SU-DHL-6 (cell line): ENCODE measurements around the gene SKAP2.

ENCODE experiments used
- H2AFZ ChIP-seq: fragments of 200-600 bp; sonication (generic); 2 replicates; pipeline ENCODE4 v1.6.1; 2014; ENCODE audit warnings: low read depth, mild to moderate bottlenecking, moderate library complexity, mixed read lengths, antibody characterized with exemption, low read length; ENCODE audit not compliant: severe bottlenecking
- H3F3A ChIP-seq: fragments of 200-600 bp; shearing (Covaris generic); 2 replicates; pipeline ENCODE4 v1.6.0; 2016; ENCODE audit warnings: antibody characterized with exemption, mild to moderate bottlenecking; ENCODE audit not compliant: insufficient read depth
- H3K27ac ChIP-seq: fragments of 200-600 bp; sonication (generic); 2 replicates; pipeline ENCODE4 v1.5.1; 2016; ENCODE audit warnings: low read depth, mild to moderate bottlenecking, low read length, moderate library complexity, mixed read lengths
- H3K27me3 ChIP-seq: fragments of 200-600 bp; sonication (generic), shearing (Covaris generic); 2 replicates; pipeline ENCODE4 v1.6.0; 2014; ENCODE audit warnings: mild to moderate bottlenecking, low read length
- H3K36me3 ChIP-seq: fragments of 200-600 bp; sonication (generic); 2 replicates; pipeline ENCODE4 v1.6.1; 2014; ENCODE audit warnings: mild to moderate bottlenecking, low read length, mixed read lengths
- H3K4me2 ChIP-seq: fragments of 300-600, 200-600 bp; shearing (Covaris generic), sonication (generic); 2 replicates; pipeline ENCODE4 v1.6.0; 2014; ENCODE audit warnings: low read length, low read depth, mild to moderate bottlenecking; ENCODE audit not compliant: poor library complexity, severe bottlenecking
- H3K4me3 ChIP-seq: fragments of 200-600 bp; sonication (generic); 2 replicates; pipeline ENCODE4 v1.5.1; 2014; ENCODE audit warnings: antibody characterized with exemption, low read length, mild to moderate bottlenecking, mixed read lengths; ENCODE audit not compliant: insufficient read depth, poor library complexity, severe bottlenecking
- H3K79me2 ChIP-seq: fragments of 200-600 bp; sonication (generic); 2 replicates; pipeline ENCODE4 v1.6.1; 2014; ENCODE audit warnings: mild to moderate bottlenecking, low read length, moderate library complexity; ENCODE audit not compliant: insufficient read depth
- H3K9ac ChIP-seq: fragments of 200-600 bp; sonication (generic); 2 replicates; pipeline ENCODE4 v1.7.0; 2014; ENCODE audit warnings: mild to moderate bottlenecking, low read length
- H3K9me2 ChIP-seq: fragments of 200-600 bp; sonication (generic); replicated peaks from 2 replicates; pipeline ENCODE4 v1.6.1; 2014; ENCODE audit warnings: low read length; ENCODE audit not compliant: insufficient read depth
- H3K9me3 ChIP-seq: fragments of 200-600 bp; sonication (generic); 2 replicates; pipeline ENCODE4 v1.6.1; 2014; ENCODE audit warnings: low read length, mixed read lengths; ENCODE audit not compliant: insufficient read depth
- H4K20me1 ChIP-seq: fragments of 200-600 bp; sonication (generic); 2 replicates; pipeline ENCODE4 v1.6.1; 2014; ENCODE audit warnings: low read depth, mild to moderate bottlenecking, antibody characterized with exemption, low read length, moderate library complexity, mixed read lengths
- EZH2phosphoT487 ChIP-seq: fragments of 200-600 bp; sonication (generic), shearing (Covaris generic); conservative IDR thresholded peaks from 2 replicates; pipeline ENCODE4 v1.6.1; 2018; ENCODE audit warnings: mild to moderate bottlenecking, antibody characterized with exemption, low read length, moderate library complexity, mixed read lengths
- TF ChIP-seq, protein P1 (sequence below): fragments of 200-600 bp; sonication (generic); IDR thresholded peaks from one replicate; pipeline ENCODE4 v1.5.1; 2017; ENCODE audit warnings: antibody characterized with exemption, mild to moderate bottlenecking, low read length, moderate library complexity; ENCODE audit not compliant: insufficient read depth, poor library complexity, severe bottlenecking

Gene SKAP2

DNA sequence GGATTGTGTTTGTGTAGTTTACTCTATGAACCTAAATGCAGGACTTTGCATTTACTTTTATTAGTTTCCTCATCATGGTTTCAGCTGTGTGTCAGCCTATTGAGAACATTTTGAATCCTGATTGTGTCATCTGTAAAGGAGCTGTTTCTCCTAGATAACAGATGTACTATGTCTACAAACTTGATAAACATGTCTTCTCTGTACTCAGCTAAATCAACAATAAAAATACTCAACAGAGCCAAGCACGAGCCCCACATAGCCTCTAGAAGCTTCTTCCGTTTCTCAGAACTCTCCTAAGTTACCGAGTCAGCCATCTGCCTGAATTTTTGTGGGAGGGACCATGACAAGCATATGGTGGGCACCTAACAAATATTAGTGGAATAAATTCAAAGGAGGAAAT is 234.7 kb downstream of the SKAP2 start:
- H2AFZ ChIP-seq, result no peak overlapping the region
- no peaks in the 10 kb centered on the region for H3F3A ChIP-seq
- H3K9me2 ChIP-seq, result no peaks in the 10 kb centered on the region
- H3K27me3 ChIP-seq, result no peaks in the 10 kb centered on the region
- no peak overlapping the region for H3K4me2 ChIP-seq
- no peak overlapping the region for H3K4me3 ChIP-seq
- no peaks in the 10 kb centered on the region for H3K9me3 ChIP-seq
- H3K9ac ChIP-seq, result no peak overlapping the region
- no peaks in the 10 kb centered on the region for H3K36me3 ChIP-seq
- no peaks in the 10 kb centered on the region for H4K20me1 ChIP-seq
- TF ChIP-seq, protein P1, sequence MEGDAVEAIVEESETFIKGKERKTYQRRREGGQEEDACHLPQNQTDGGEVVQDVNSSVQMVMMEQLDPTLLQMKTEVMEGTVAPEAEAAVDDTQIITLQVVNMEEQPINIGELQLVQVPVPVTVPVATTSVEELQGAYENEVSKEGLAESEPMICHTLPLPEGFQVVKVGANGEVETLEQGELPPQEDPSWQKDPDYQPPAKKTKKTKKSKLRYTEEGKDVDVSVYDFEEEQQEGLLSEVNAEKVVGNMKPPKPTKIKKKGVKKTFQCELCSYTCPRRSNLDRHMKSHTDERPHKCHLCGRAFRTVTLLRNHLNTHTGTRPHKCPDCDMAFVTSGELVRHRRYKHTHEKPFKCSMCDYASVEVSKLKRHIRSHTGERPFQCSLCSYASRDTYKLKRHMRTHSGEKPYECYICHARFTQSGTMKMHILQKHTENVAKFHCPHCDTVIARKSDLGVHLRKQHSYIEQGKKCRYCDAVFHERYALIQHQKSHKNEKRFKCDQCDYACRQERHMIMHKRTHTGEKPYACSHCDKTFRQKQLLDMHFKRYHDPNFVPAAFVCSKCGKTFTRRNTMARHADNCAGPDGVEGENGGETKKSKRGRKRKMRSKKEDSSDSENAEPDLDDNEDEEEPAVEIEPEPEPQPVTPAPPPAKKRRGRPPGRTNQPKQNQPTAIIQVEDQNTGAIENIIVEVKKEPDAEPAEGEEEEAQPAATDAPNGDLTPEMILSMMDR, result no peak
- TF ChIP-seq EZH2phosphoT487, result no peak
- no peaks in the 10 kb centered on the region for H3K79me2 ChIP-seq
- no peak overlapping the region for H3K27ac ChIP-seq

DNA sequence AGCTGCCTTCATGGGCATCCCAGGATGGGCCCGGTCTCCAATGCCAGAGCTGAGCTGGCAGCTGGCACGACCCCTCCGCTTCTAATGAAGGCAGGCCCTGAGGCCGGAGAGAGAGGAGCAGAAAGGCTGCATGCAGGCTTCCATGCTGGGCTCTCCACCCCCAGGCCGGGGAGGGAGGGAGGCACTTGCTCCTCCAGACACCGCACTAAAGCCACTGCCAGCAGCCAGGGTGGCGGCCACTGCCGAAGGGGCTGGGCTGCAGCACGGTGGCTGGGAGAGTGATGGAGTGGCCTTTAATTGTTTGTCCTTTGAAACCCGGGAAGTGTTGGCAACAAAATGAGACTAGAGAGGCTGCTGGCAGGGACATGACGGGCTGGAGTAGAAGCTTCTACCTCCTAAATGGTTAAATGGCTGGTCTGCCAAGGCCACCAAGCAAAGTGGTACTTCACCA is 236.5 kb downstream of the SKAP2 start:
- Histone ChIP-seq H3K27ac (no peak overlapping the region), H3K4me3 (no peak overlapping the region), H3F3A (no peaks in the 10 kb centered on the region), H2AFZ (no peak overlapping the region), H3K9me2 (no peaks in the 10 kb centered on the region), H3K27me3 (no peaks in the 10 kb centered on the region), H3K9me3 (no peaks in the 10 kb centered on the region), H3K79me2 (no peaks in the 10 kb centered on the region), H3K9ac (no peak overlapping the region), H3K4me2 (no peak overlapping the region), H4K20me1 (no peaks in the 10 kb centered on the region), H3K36me3 (no peaks in the 10 kb centered on the region)
- no peak for TF ChIP-seq EZH2phosphoT487
- TF ChIP-seq, protein P1, result no peak

DNA sequence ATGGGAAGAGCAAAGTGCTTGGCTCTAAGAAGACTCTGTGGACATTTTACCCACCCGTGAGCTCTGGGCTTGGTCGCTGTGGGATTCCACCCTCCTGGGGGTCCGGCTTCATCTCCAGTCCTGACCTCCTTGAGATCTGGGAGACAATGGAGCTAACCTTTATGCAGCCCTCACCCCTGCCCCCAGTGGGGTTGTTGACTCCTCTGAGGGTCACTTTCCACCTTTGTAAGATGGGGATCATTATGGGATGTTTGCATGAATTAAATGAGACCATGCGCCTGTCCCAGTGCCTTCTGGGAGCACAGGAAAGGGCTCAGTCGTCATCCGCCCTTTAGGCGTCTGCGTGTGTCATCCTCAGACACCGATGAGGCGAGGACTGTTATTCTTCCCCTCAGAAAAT is 237.2 kb downstream of the SKAP2 start:
- Histone ChIP-seq H3K4me2 (no peak overlapping the region), H3K4me3 (no peak overlapping the region), H3K79me2 (no peaks in the 10 kb centered on the region), H3K27me3 (no peaks in the 10 kb centered on the region), H2AFZ (no peak overlapping the region), H4K20me1 (no peaks in the 10 kb centered on the region), H3K9ac (no peak overlapping the region), H3K27ac (no peak overlapping the region), H3K36me3 (no peaks in the 10 kb centered on the region), H3K9me2 (no peaks in the 10 kb centered on the region), H3K9me3 (no peaks in the 10 kb centered on the region), H3F3A (no peaks in the 10 kb centered on the region)
- no peak for TF ChIP-seq EZH2phosphoT487
- TF ChIP-seq, protein P1, result no peak

DNA sequence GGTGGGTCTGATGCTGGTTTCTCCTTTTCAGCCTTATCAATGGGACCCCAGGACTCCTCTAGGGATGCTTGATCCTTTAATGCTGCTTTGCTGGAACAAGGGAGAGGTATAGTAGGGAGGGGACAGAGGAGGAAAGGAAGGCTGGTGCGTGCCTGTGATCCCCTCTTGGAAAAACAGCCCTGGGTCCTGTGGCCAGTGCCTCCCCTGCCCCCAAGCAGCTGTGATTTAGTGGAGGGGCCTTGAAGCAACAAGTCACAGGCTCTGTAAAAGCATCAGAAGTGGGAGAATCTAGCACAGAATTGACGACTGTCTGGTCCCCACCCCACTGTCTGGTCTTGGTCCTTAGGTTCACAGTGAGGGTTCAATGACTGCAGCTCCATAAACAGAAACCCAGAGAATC is 237.7 kb downstream of the SKAP2 start:
- Histone ChIP-seq H3K36me3 (no peaks in the 10 kb centered on the region), H3K9me2 (no peaks in the 10 kb centered on the region), H3F3A (no peaks in the 10 kb centered on the region), H3K9ac (no peak overlapping the region), H3K9me3 (no peaks in the 10 kb centered on the region), H2AFZ (no peak overlapping the region), H3K27ac (no peak overlapping the region), H3K4me2 (no peak overlapping the region), H4K20me1 (no peaks in the 10 kb centered on the region), H3K4me3 (no peak overlapping the region), H3K27me3 (no peaks in the 10 kb centered on the region), H3K79me2 (no peaks in the 10 kb centered on the region)
- no peak for TF ChIP-seq EZH2phosphoT487
- TF ChIP-seq, protein P1, result no peak
